HG03469 (cell line): ENCODE measurements around the gene SPDYC.

ENCODE experiments used
- ATAC-seq: cut with Tn5 transposase; IDR thresholded peaks from one replicate; pipeline ENCODE4 v1.9.1; 2021; ENCODE audit warnings: mild to moderate bottlenecking, moderate library complexity, moderate number of reproducible peaks; ENCODE audit not compliant: unreplicated experiment

The SPDYC gene

GRCh38 chr11:65221026-65221425 is 51.0 kb downstream of the SPDYC start:
- ATAC-seq = no peak
